Ureter (tissue), 1 donor: ENCODE data around the gene SCYGR7. TPM values are rescaled to one million over a fixed set of nuclear protein-coding genes. Genes with fewer than 3 reads are reported as not detected.
A peak's percentile ranks its signal among the peaks of the same experiment; 100 is the strongest.

Experiments used
- DNase-seq: peaks from one replicate; pipeline ENCODE4 v3.0.0-alpha.2; 2020; ENCODE audit warnings: low spot score
- total RNA-seq: library from RNA; stranded (reverse); gene quantifications from one replicate; pipeline ENCODE4 v1.2.4, GENCODE V29; 2023
- donor health status: DM: yes; HTN: yes; CAD: no.

SCYGR7 gene
- total RNA-seq, 1 donor from 2014 or later, result not detected

DNA sequence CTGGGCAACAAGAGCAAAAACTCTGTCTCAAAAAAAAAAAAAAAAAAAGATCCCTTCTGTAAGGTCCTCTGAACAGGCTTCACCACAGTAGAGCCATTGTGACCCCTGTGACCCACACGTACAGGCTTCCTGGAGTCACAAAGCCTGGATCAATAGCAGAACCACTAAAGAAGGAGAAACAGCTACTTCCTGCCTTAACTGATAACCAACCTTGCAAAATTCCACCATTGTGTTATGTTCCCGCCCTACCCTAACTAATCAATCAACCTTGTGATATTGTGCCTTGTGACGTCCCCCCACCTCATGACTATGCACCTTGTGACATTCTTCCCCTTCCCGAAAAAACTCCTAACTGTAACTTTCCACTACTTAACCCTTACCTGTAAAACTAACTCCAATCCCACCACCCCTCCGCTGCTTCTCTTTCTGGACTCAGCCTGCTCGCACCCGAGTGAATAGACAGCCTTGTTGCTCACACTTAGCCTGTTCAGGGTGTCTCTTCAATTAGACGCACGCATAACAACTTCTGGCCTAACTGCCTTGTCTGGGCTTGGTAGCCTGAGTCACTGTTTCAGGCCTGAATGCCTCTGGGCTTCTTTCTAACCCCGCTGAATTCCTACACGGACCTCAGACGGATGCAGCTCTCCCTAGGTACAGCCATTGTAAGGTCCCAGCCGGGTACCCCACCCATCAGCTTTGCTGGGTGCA lies 31.4 kb downstream of the SCYGR7 start:
- no peak for DNase-seq

DNA sequence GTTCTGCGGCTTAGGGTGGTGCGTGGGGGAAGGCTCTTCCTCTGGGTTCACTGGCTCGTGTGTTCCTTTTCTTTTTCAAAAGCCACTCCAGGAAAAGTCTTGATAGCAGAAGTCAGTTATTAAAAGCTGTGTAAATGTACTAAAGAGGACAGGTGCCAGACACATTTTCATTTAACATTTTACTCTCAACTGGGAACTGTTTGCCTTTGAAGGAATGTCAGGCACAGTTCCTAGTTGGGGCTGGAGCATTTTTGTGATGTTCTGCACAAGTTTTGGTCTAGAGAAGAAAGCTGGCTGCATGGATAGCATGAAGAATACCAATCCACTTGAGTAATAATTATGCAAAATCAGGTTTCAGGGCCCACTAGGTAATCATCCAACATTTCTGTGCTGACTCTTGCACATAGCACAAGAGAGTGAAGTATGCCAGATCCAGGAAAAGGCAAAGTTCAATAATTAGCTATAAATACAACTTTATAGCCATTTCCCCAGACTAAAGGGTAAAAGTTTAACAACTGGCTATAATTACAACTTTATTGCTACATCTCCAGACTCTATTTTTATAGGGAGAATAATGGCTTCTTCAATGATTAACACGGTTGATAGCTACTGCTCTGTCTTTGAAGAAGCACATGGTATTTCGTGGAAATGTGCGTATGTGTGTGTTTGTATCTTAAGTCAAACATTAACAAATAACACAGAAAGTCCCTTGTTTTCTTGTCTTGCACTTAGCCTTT lies 33.8 kb downstream of the SCYGR7 start:
- no peak for DNase-seq

DNA sequence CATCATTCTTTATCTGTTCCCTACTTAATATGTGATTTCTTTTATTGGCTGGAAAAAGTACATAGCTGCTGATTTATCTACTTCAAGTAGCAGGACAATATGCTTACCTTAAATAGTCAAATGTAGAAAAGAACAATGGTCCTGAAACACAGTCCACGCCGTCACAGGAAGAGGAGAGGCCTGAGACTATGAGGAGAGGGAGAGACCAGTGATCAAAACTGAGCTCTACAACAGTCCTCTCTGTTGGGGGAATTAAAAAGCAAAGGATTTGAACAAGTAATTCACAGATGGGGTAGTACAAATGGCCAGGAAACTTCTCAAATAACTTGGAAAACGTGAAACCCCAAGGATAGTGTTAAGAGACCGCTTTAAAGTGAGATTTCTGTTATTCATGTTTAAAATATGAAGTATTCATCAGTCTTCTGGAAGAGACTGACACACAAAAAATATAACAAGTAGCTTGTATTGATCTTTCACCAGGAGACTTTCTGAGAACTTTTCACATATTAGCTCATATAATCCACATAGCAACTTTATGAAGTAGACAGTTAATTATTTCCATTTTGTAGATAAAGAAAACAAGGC lies 37.7 kb downstream of the SCYGR7 start:
- no peak for DNase-seq

DNA sequence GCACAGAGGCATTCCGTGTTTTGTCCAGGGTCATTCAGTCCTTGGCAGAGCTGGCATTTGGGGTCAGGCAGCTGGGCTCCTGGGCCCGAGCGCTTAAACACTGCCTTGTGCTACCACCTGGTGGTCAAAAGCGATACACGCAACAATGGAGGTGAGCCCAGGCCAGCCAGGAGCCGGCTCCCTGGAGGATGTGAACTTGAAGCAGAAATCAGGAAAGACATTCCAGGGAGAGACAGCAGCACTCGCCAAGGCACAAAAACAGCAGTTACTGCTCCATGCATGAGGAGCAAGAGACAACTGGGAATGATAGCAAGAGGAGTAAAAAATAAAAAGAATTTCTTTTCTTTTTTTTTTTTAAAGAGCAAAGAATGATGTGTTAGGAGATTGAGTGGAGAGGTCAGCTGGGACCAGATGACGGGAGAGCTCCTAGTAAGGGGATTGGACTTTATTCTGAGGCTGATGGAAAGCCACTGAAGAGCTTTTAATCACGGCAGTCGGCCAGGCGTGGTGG lies 38.3 kb downstream of the SCYGR7 start:
- peak; percentile 75 for DNase-seq

DNA sequence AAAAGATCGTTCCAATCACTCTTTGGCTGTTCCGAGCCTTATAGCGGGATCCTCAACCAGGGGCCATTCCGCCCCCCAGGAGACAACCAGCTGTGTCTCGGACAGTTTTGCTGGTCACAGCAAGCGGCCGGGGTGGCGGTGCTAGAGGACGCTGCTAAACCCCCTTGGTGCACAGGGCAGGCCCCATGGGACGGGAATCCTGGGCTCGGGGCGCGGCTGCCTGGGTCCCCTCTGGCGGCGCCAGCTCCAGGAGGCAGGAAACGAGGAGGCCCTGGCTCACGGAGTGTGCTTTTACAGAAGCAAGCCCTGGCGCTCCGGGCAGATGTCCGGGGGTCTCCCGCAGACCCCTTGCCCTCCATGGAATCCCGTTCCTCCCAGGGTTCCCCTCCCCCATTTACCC lies 39.7 kb downstream of the SCYGR7 start:
- no peak for DNase-seq

DNA sequence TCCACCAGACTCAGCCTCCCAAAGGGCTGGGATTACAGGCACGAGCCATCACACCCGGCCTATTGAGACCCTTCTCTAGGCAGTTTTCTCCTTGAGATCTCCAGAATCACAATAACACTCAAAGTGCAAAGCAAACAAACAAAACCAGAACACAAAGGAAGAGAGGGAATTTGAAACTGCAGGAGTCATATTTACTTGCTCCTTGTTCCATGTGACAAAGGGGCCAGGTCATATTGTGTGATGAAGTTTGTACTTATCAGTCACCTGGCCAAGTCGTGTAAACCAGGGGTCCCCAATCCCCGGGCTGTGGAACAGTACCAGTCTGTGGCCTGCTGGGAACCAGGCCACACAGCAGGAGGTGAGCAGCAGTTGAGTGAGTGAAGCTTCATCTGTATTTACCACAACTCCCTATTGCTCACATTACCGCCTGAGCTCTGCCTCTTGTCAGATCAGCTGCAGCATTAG lies 44.1 kb downstream of the SCYGR7 start:
- no peak for DNase-seq

DNA sequence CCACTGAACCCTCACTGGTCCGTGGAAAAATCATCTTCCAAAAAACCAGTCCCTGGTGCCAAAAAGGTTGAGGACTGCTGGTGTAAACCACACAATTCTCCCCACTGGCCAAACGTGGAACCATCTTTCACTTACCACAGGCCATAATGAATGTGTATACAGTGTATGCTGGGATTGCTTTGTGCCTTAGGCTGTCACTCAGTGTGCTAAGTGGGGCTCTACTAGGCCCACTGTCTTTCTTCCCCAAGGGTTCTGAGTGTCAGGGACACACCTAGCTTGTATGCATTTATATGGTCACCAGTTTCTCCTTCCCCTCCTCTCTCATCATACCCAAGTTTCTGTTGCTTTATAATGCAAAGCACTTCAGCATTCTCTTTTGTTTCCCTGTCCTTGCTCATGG lies 44.8 kb downstream of the SCYGR7 start:
- no peak for DNase-seq

DNA sequence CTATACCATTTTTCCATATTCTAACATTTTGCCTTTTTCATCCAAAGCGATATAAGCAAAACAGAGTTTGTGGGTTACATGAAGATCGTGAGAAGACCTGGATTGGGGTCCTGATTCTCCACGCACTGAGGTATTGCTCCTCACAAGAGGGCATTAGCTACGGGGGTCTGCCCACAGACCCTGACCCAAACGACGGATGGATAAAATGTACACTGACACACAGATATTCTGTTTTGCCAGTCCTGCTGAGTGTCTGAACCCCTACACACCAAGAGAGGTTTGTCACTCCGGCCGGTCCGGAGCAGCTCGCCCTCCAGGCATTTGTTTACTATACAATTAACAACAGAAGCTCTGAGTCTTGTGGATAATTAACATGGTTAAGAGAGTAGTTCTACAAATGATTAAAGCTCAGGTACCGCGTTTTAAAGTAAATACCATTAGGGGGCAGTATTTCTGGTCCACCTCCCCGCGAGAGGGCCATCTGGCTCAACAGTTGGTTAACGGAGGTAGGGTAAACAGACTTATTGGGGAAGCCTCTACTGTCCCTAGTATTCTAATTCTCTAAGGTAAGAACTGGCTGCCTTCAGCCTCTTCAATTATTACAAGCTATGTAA lies 46.0 kb downstream of the SCYGR7 start:
- DNase-seq, result no peak

DNA sequence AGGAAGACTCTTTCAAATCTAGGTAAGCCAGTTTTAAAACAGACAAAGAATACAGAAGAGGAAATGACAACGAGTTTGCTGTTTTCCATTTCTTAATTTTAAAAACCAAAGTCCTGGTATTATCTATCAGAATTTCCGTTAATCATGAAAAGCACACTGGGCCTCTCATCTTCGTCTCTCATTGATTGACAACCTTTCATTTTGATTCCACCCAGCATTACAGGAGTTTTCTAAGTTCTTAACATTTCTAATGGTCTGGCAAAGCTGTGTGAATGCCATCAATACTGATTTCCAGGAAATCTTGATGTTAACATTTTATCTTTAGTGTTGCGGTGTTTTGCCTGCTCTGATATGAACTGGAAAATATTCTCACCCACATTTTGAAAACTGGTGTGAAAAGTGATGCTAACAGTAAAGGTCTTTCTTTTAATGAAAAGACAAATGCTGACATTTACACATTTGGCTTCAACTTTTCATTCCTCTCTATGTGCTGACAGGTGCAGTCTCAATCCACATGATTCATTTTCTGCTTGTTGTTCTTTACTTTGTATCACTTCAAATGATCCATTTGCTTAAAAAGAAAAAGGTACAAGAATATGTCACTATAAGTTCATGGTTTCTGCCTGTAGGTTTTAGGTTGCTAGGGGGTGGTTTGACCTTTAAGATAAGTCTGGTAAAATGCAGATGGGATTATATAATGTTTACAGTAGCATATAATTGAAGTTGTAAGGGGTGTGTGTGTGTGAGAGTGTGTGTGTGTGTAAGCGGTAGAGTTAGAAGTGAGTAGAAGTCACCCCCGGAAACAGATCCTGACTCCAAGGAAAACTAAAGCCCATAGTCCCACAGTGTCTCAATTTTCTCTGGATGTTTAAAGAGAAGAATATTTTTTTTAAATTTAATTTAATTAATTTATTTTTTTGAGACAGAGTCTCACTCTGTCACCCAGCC lies 47.0 kb downstream of the SCYGR7 start:
- no peak for DNase-seq

Other genes with a start within 250 kb of the SCYGR7 start
- gene SCYGR2, start 129.4 kb upstream of the SCYGR7 start, total RNA-seq, result not detected
- gene SCYGR3, start 113.5 kb upstream of the SCYGR7 start, total RNA-seq, result not detected
- gene SCYGR4, start 110.8 kb upstream of the SCYGR7 start, total RNA-seq, result not detected
- gene SCYGR5, start 61.5 kb upstream of the SCYGR7 start, total RNA-seq, result not detected
- 1.9 TPM for gene SLC19A3, start 10.3 kb upstream of the SCYGR7 start, total RNA-seq
- not detected for gene SCYGR6, start 3.6 kb upstream of the SCYGR7 start, total RNA-seq
- gene SCYGR8, start 17.6 kb downstream of the SCYGR7 start, total RNA-seq, result not detected
- 2.3 TPM for gene CCL20, start 85.5 kb downstream of the SCYGR7 start, total RNA-seq
- not detected for gene DAW1, start 143.3 kb downstream of the SCYGR7 start, total RNA-seq